Natural killer cell (primary cell): Measurements from ENCODE around the gene MID1. TPM values are rescaled to one million over a fixed set of nuclear protein-coding genes. Genes with fewer than 3 reads are reported as not detected.

Source experiments
- ATAC-seq, 3 donors: fragments of 150-1000 bp in 2 of 3; fragments of 200-7000 bp in 1 of 3; cut with Tn5 transposase; 1 replicate in 1 of 3; 2 replicates in 2 of 3; pipeline ENCODE4 v1.10.0; 2021; ENCODE audit warnings: mild to moderate bottlenecking in 2 of 3, moderate library complexity in 2 of 3
- DNase-seq, 2 donors: peaks; one replicate each; pipeline versions ENCODE4 v3.0.0 to v3.0.0-alpha.2; 2013 to 2021; ENCODE audit warnings: mixed read lengths in 1 of 2
- H3K27ac ChIP-seq: one replicate; pipeline ENCODE4 v1.5.1; 2013; ENCODE audit warnings: mild to moderate bottlenecking, low read length
- H3K27me3 ChIP-seq: one replicate; pipeline ENCODE4 v1.6.1; 2013; ENCODE audit warnings: low read length; ENCODE audit not compliant: control insufficient read depth, insufficient read depth
- H3K36me3 ChIP-seq: one replicate; pipeline ENCODE4 v1.6.1; 2013; ENCODE audit warnings: low read length; ENCODE audit not compliant: control insufficient read depth, insufficient read depth
- H3K4me1 ChIP-seq: one replicate; pipeline ENCODE4 v1.6.1; 2013; ENCODE audit warnings: low read length; ENCODE audit not compliant: control insufficient read depth, insufficient read depth
- H3K4me3 ChIP-seq: one replicate; pipeline ENCODE4 v1.5.1; 2013; ENCODE audit warnings: low read length
- H3K9me3 ChIP-seq: one replicate; pipeline ENCODE4 v1.6.1; 2013; ENCODE audit warnings: low read length; ENCODE audit not compliant: control insufficient read depth, insufficient read depth
- H3K27ac Mint-ChIP-seq, 2 donors: one replicate each; pipeline ENCODE4 v1.8.0; 2022; ENCODE audit warnings: mild to moderate bottlenecking in 2 of 2, mixed read lengths in 2 of 2, moderate library complexity in 1 of 2
- H3K27me3 Mint-ChIP-seq, 2 donors: one replicate each; pipeline ENCODE4 v1.8.0; 2022; ENCODE audit warnings: low read depth in 2 of 2, mixed read lengths in 2 of 2
- H3K36me3 Mint-ChIP-seq: one replicate; pipeline ENCODE4 v1.8.0; 2022; ENCODE audit warnings: mixed read lengths
- H3K4me1 Mint-ChIP-seq, 2 donors: one replicate each; pipeline ENCODE4 v1.8.0; 2022; ENCODE audit warnings: mixed read lengths in 2 of 2
- H3K4me3 Mint-ChIP-seq: one replicate; pipeline ENCODE4 v1.8.0; 2022; ENCODE audit warnings: mild to moderate bottlenecking, moderate library complexity, mixed read lengths
- H3K9me3 Mint-ChIP-seq, 2 donors: one replicate each; pipeline ENCODE4 v1.8.0; 2022; ENCODE audit warnings: mixed read lengths in 2 of 2
- CTCF ChIP-seq: fragments of 200-600 bp; IDR thresholded peaks from one replicate; pipeline ENCODE4 v1.8.0; 2022; ENCODE audit warnings: antibody characterized with exemption
- WGBS: methylation state at CpG from one replicate; pipeline ENCODE4 v1.1.7; 2013; ENCODE audit warnings: missing lambda C conversion rate; ENCODE audit not compliant: insufficient coverage; 5-methylcytosine and 5-hydroxymethylcytosine counted together
- intact Hi-C: fragments of 100-400 bp; cut with micrococcal nuclease; formaldehyde crosslinking; loops from one replicate; pipeline ENCODE4 v1.14.2; 2022
- total RNA-seq, 4 donors: library from RNA; stranded (reverse); fragments of 120-200 nt in 1 of 4; gene quantifications; one replicate each; pipeline versions ENCODE4 v1.2.3 to v1.2.4, GENCODE V29; 2013 to 2022

The MID1 gene
- total RNA-seq, 3 donors from 2014 or later (not counting 1 experiment from before 2014, with no cell fraction given): not detected

DNA sequence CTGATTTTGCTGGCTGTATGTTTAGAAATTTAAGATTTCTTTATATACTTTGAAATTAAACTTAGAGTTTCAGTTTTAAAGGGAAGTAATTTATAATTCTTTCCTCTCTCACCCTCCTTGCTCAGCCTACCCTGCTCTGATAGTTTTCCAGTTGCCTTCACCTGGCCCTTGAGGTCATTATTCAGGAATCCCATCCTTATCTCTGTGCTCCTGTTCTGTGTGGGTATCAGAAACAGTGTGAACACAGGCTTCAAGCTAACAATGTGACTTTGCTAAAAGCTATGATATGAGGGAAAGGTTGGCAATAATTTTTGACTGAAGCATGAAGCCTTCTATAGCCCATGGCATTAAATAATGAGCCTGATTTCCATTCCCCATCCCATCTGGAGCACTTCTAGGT lies 128.1 kb downstream of the MID1 start:
- no peaks in the 10 kb centered on the region for H3K36me3 ChIP-seq
- ATAC-seq (no peak), DNase-seq (no peak)
- no peak overlapping the region for H3K4me3 Mint-ChIP-seq
- no peaks in the 10 kb centered on the region for H3K27me3 Mint-ChIP-seq
- H3K27ac Mint-ChIP-seq: no peak overlapping the region
- no peak overlapping the region for H3K4me3 ChIP-seq
- H3K4me1 ChIP-seq: no peaks in the 10 kb centered on the region
- no peaks in the 10 kb centered on the region for H3K9me3 ChIP-seq
- peaks cover 0 to 5% of the 10 kb centered on the region in 2 donors for H3K4me1 Mint-ChIP-seq
- intact Hi-C loops: no loop called here
- H3K9me3 Mint-ChIP-seq: no peaks in the 10 kb centered on the region
- TF ChIP-seq CTCF: no peak
- H3K27me3 ChIP-seq: no peaks in the 10 kb centered on the region
- H3K27ac ChIP-seq: no peak overlapping the region
- H3K36me3 Mint-ChIP-seq: no peaks in the 10 kb centered on the region

GRCh38 chrX:10486373-10486772 lies 134.0 kb downstream of the MID1 start:
- H3K27me3 Mint-ChIP-seq: no peaks in the 10 kb centered on the region
- Histone ChIP-seq H3K9me3 (no peaks in the 10 kb centered on the region), H3K27me3 (no peaks in the 10 kb centered on the region), H3K36me3 (no peaks in the 10 kb centered on the region), H3K4me3 (no peak overlapping the region), H3K27ac (no peak overlapping the region), H3K4me1 (no peaks in the 10 kb centered on the region)
- no peak overlapping the region for H3K4me3 Mint-ChIP-seq
- no peaks in the 10 kb centered on the region for H3K4me1 Mint-ChIP-seq
- H3K36me3 Mint-ChIP-seq: no peaks in the 10 kb centered on the region
- WGBS: 76% methylated on average over 1 of the region's 3 CpGs
- DNase-seq: no peak
- no peak overlapping the region for H3K27ac Mint-ChIP-seq
- ATAC-seq: no peak
- intact Hi-C loops: no loop called here
- H3K9me3 Mint-ChIP-seq: no peaks in the 10 kb centered on the region
- TF ChIP-seq CTCF: no peak

GRCh38 chrX:10485326-10485725 lies 135.1 kb downstream of the MID1 start:
- H3K4me3 ChIP-seq: no peak overlapping the region
- TF ChIP-seq CTCF: no peak
- Mint-ChIP-seq H3K4me1 (no peaks in the 10 kb centered on the region), H3K9me3 (peaks cover 0 to 2% of the 10 kb centered on the region in 2 donors), H3K27ac (no peak overlapping the region), H3K4me3 (no peak overlapping the region), H3K36me3 (no peaks in the 10 kb centered on the region), H3K27me3 (no peaks in the 10 kb centered on the region)
- H3K27ac ChIP-seq: no peak overlapping the region
- no peaks in the 10 kb centered on the region for H3K27me3 ChIP-seq
- no peaks in the 10 kb centered on the region for H3K9me3 ChIP-seq
- H3K36me3 ChIP-seq: no peaks in the 10 kb centered on the region
- WGBS: no CpG with 5 or more reads among the region's 3 CpGs
- intact Hi-C loops: no loop called here
- ATAC-seq (no peak), DNase-seq (no peak)
- H3K4me1 ChIP-seq: no peaks in the 10 kb centered on the region

GRCh38 chrX:10484683-10485247 lies 135.6 kb downstream of the MID1 start:
- DNase-seq (no peak), ATAC-seq (no peak)
- Histone ChIP-seq H3K27ac (no peak overlapping the region), H3K4me3 (no peak overlapping the region), H3K4me1 (no peaks in the 10 kb centered on the region), H3K27me3 (no peaks in the 10 kb centered on the region), H3K9me3 (no peaks in the 10 kb centered on the region), H3K36me3 (no peaks in the 10 kb centered on the region)
- Mint-ChIP-seq H3K4me3 (no peak overlapping the region), H3K9me3 (peaks cover 0 to 2% of the 10 kb centered on the region in 2 donors), H3K36me3 (no peaks in the 10 kb centered on the region), H3K27me3 (no peaks in the 10 kb centered on the region), H3K4me1 (no peaks in the 10 kb centered on the region), H3K27ac (no peak overlapping the region)
- intact Hi-C loops: no loop called here
- 90% methylated on average over 4 of the region's 7 CpGs for WGBS
- TF ChIP-seq CTCF: no peak
